ENCODE results near the gene LBH.

LBH gene

GRCh38 chr2:30231212-30231995, at the start of gene LBH:
LBH (plus strand) TSS chr2:30231534; CDS start chr2:30231739, 205 bp downstream.
- DNase-seq (ENCODE audit: low read depth in 3 of 3) = peak; percentile 83 to 87 (median 85)

GRCh38 chr2:30184035-30184434, 47.3 kb upstream of the LBH start:
- no peak for DNase-seq (ENCODE audit: low read depth in 3 of 3)

- no peak for DNase-seq (ENCODE audit: low read depth in 3 of 3)
These were observed 46.2 kb upstream of the LBH start for GRCh38 chr2:30185178-30185577.

- DNase-seq (ENCODE audit: low read depth in 3 of 3) = no peak
These were observed 43.0 kb upstream of the LBH start for GRCh38 chr2:30188292-30188691.

- DNase-seq (ENCODE audit: low read depth in 3 of 3) = no peak
These were observed 40.7 kb upstream of the LBH start for GRCh38 chr2:30190637-30191036.

- no peak for DNase-seq (ENCODE audit: low read depth in 3 of 3)
These were observed 40.2 kb upstream of the LBH start for GRCh38 chr2:30191107-30191506.

- no peak for DNase-seq (ENCODE audit: low read depth in 3 of 3)
These were observed 39.5 kb upstream of the LBH start for GRCh38 chr2:30191819-30192271.

GRCh38 chr2:30192314-30192713, 39.0 kb upstream of the LBH start:
- DNase-seq (ENCODE audit: low read depth in 3 of 3) = no peak

- no peak for DNase-seq (ENCODE audit: low read depth in 3 of 3)
These were observed 38.1 kb upstream of the LBH start for GRCh38 chr2:30193104-30193681.

- DNase-seq (ENCODE audit: low read depth in 3 of 3) = no peak
These were observed 36.9 kb upstream of the LBH start for GRCh38 chr2:30194421-30194820.

GRCh38 chr2:30195016-30195415, 36.3 kb upstream of the LBH start:
- no peak for DNase-seq (ENCODE audit: low read depth in 3 of 3)

- no peak for DNase-seq (ENCODE audit: low read depth in 3 of 3)
These were observed 33.7 kb upstream of the LBH start for GRCh38 chr2:30197570-30198192.

- DNase-seq (ENCODE audit: low read depth in 3 of 3) = no peak
These were observed 29.3 kb upstream of the LBH start for GRCh38 chr2:30201990-30202389.

GRCh38 chr2:30203156-30203555, 28.2 kb upstream of the LBH start:
- no peak for DNase-seq (ENCODE audit: low read depth in 3 of 3)

GRCh38 chr2:30204281-30204680, 27.1 kb upstream of the LBH start:
- no peak for DNase-seq (ENCODE audit: low read depth in 3 of 3)

- no peak for DNase-seq (ENCODE audit: low read depth in 3 of 3)
These were observed 25.9 kb upstream of the LBH start for GRCh38 chr2:30205456-30205855.

- DNase-seq (ENCODE audit: low read depth in 3 of 3) = no peak
These were observed 24.6 kb upstream of the LBH start for GRCh38 chr2:30206461-30207430.

- DNase-seq (ENCODE audit: low read depth in 3 of 3) = peak in 1 of 3 experiments; percentile 37
These were observed 22.9 kb upstream of the LBH start for GRCh38 chr2:30208453-30208852.

GRCh38 chr2:30209227-30209626, 22.1 kb upstream of the LBH start:
- no peak for DNase-seq (ENCODE audit: low read depth in 3 of 3)

GRCh38 chr2:30213326-30213725, 18.0 kb upstream of the LBH start:
- no peak for DNase-seq (ENCODE audit: low read depth in 3 of 3)

- DNase-seq (ENCODE audit: low read depth in 3 of 3) = no peak
These were observed 17.3 kb upstream of the LBH start for GRCh38 chr2:30213907-30214463.
